HepG2 (cell line): ENCODE data around the gene PLXDC2. TPM values are rescaled to one million over a fixed set of nuclear protein-coding genes. Genes with fewer than 3 reads are reported as not detected.

Experiments used
- ATAC-seq: fragments of 200-7000 bp; cut with Tn5 transposase; 3 replicates; pipeline ENCODE4 v1.9.1; 2020; ENCODE audit warnings: mild to moderate bottlenecking, moderate library complexity
- BruUV-seq: library from RNA; stranded (reverse); fragments of 400-500 nt; replicated peaks from 2 replicates; lab custom pipeline; 2021; lab: Mats Ljungman, UMichigan
- CTCF ChIA-PET: fragments of 300-600 bp; formaldehyde crosslinking; extraction: SDS; loops from one replicate; lab custom pipeline; 2021; ENCODE audit warnings: low total read pairs, inconsistent platforms, low intra/inter-chr PET ratio; lab: Yijun Ruan, JAX
- POLR2A ChIA-PET: fragments of 350-600 bp; sonication (Branson Sonifier 250); formaldehyde crosslinking; loops from one replicate; lab custom pipeline; 2020; ENCODE audit warnings: antibody characterized with exemption, inconsistent platforms; lab: Yijun Ruan, JAX
- DNase-seq: peaks from one replicate; pipeline ENCODE4 v3.0.0-alpha.2; 2015; ENCODE audit warnings: low spot score
- FAIRE-seq: peaks from 3 replicates; lab custom pipeline; 2011; peaks lifted over from hg19 to GRCh38; lab: Jason Lieb, UNC
- H2AFZ ChIP-seq: one replicate; pipeline ENCODE4 v1.6.1; 2011; ENCODE audit warnings: low read length, inconsistent platforms
- H3K27ac ChIP-seq: fragments of 300-600 bp; 3 replicates; pipeline ENCODE4 v1.8.0; 2011; ENCODE audit warnings: mixed run types, mild to moderate bottlenecking, mixed read lengths, low read length, inconsistent platforms; ENCODE audit not compliant: insufficient read depth; ENCODE audit errors: extremely low read length
- H3K27me3 ChIP-seq, 2 experiments: fragments of 200-600 bp in 1 of 2; 2 replicates in 1 of 2; 3 replicates in 1 of 2; pipeline versions ENCODE4 v1.6.0 to v1.8.0; 2011; ENCODE audit warnings: low read length in 2 of 2, mild to moderate bottlenecking in 2 of 2, moderate library complexity in 2 of 2, inconsistent platforms in 1 of 2; ENCODE audit not compliant: insufficient read depth in 2 of 2, control insufficient read depth in 1 of 2
- H3K36me3 ChIP-seq, 2 experiments: fragments of 200-600 bp in 1 of 2; replicated peaks in 1 of 2; 2 replicates in 1 of 2; 3 replicates in 1 of 2; pipeline versions ENCODE4 v1.5.1 to v1.8.0; 2011; ENCODE audit warnings: low read length in 2 of 2, inconsistent platforms in 1 of 2; ENCODE audit not compliant: insufficient read depth in 2 of 2, control insufficient read depth in 1 of 2
- H3K4me1 ChIP-seq: 2 replicates; pipeline ENCODE4 v1.5.1; 2012; ENCODE audit warnings: low read length, inconsistent platforms; ENCODE audit not compliant: insufficient read depth
- H3K4me2 ChIP-seq: 2 replicates; pipeline ENCODE4 v1.6.0; 2011; ENCODE audit warnings: low read depth, low read length, inconsistent platforms
- H3K4me3 ChIP-seq, 3 experiments: fragments of 200-600 bp in 1 of 3; sonication (generic), shearing (Covaris generic) in 1 of 3; replicated peaks in 1 of 3; 2 replicates each; pipeline ENCODE4 v1.5.1; 2011 to 2016; ENCODE audit warnings: low read length in 3 of 3, inconsistent platforms in 2 of 3, low read depth in 2 of 3, mild to moderate bottlenecking in 2 of 3, control low read depth in 1 of 3, mixed read lengths in 1 of 3; ENCODE audit not compliant: insufficient read depth in 1 of 3
- H3K79me2 ChIP-seq: one replicate; pipeline ENCODE4 v1.6.1; 2011; ENCODE audit warnings: low read length, inconsistent platforms; ENCODE audit not compliant: insufficient read depth
- H3K9ac ChIP-seq: 2 replicates; pipeline ENCODE4 v1.6.0; 2011; ENCODE audit warnings: mild to moderate bottlenecking, low read depth, low read length, inconsistent platforms; ENCODE audit not compliant: insufficient read depth
- H3K9me3 ChIP-seq: 2 replicates; pipeline ENCODE4 v1.5.1; 2012; ENCODE audit warnings: mild to moderate bottlenecking, low read length
- H4K20me1 ChIP-seq: 2 replicates; pipeline ENCODE4 v1.6.0; 2011; ENCODE audit warnings: inconsistent platforms, mild to moderate bottlenecking, low read length, moderate library complexity; ENCODE audit not compliant: insufficient read depth
- AGO1 ChIP-seq: fragments of 200-400 bp; formaldehyde crosslinking; IDR thresholded peaks from 2 replicates; pipeline ENCODE4 v1.6.1; 2017; ENCODE audit warnings: mild to moderate bottlenecking, low read depth, low read length, moderate library complexity; ENCODE audit not compliant: poor library complexity, severe bottlenecking
- ARNT ChIP-seq: fragments of 450-650 bp; IDR thresholded peaks from 2 replicates; pipeline ENCODE4 v1.6.1; 2017
- ETV5 ChIP-seq: IDR thresholded peaks from 2 replicates; pipeline ENCODE4 v1.6.1; 2018; ENCODE audit warnings: missing biosample characterization, missing genetic modification reagents, inconsistent platforms, borderline replicate concordance
- HOXA3 ChIP-seq: sonication (generic); formaldehyde crosslinking; IDR thresholded peaks from 2 replicates; pipeline ENCODE4 v1.5.0; 2020; ENCODE audit warnings: missing genetic modification reagents
- HOXA7 ChIP-seq: sonication (generic); formaldehyde crosslinking; IDR thresholded peaks from 2 replicates; pipeline ENCODE4 v1.8.1; 2022; ENCODE audit warnings: mild to moderate bottlenecking, missing genetic modification reagents, moderate library complexity
- HOXA9 ChIP-seq: sonication (generic); formaldehyde crosslinking; IDR thresholded peaks from 2 replicates; pipeline ENCODE4 v1.8.1; 2022; ENCODE audit warnings: missing genetic modification reagents, mild to moderate bottlenecking, moderate library complexity, borderline replicate concordance
- KMT2A ChIP-seq: sonication (generic); formaldehyde crosslinking; IDR thresholded peaks from 2 replicates; pipeline ENCODE4 v1.4.0; 2020; ENCODE audit warnings: missing genetic modification reagents
- NCOA1 ChIP-seq: sonication (generic); formaldehyde crosslinking; IDR thresholded peaks from 2 replicates; pipeline ENCODE4 v1.9.0; 2021; ENCODE audit warnings: missing genetic modification reagents
- NFE2 ChIP-seq: sonication (generic); formaldehyde crosslinking; IDR thresholded peaks from 2 replicates; pipeline ENCODE4 v1.4.0; 2020; ENCODE audit warnings: missing genetic modification reagents
- PBX3 ChIP-seq: sonication (generic); formaldehyde crosslinking; IDR thresholded peaks from 2 replicates; pipeline ENCODE4 v1.8.1; 2023; ENCODE audit warnings: missing genetic modification reagents, inconsistent platforms, borderline replicate concordance
- RARG ChIP-seq: sonication (generic); formaldehyde crosslinking; IDR thresholded peaks from 2 replicates; pipeline ENCODE4 v1.4.0; 2020; ENCODE audit warnings: low read depth, mild to moderate bottlenecking, missing genetic modification reagents
- SMAD1 ChIP-seq: sonication (generic); formaldehyde crosslinking; IDR thresholded peaks from 2 replicates; pipeline ENCODE4 v1.4.0; 2020; ENCODE audit warnings: missing genetic modification reagents, low read depth, mild to moderate bottlenecking, borderline replicate concordance
- ZNF12 ChIP-seq: sonication (generic); formaldehyde crosslinking; IDR thresholded peaks from 2 replicates; pipeline ENCODE4 v1.5.0; 2020; ENCODE audit warnings: missing genetic modification reagents
- ZNF253 ChIP-seq: sonication (generic); formaldehyde crosslinking; IDR thresholded peaks from 2 replicates; pipeline ENCODE4 v1.8.0; 2022; ENCODE audit warnings: mild to moderate bottlenecking, missing genetic modification reagents, borderline replicate concordance
- ZNF546 ChIP-seq: sonication (generic); formaldehyde crosslinking; conservative IDR thresholded peaks from 2 replicates; pipeline ENCODE4 v1.8.1; 2023; ENCODE audit warnings: mild to moderate bottlenecking, missing genetic modification reagents
- ZNF629 ChIP-seq: sonication (generic); formaldehyde crosslinking; conservative IDR thresholded peaks from 2 replicates; pipeline ENCODE4 v1.5.0; 2020; ENCODE audit warnings: missing genetic modification reagents
- ZNF672 ChIP-seq: sonication (generic); formaldehyde crosslinking; IDR thresholded peaks from 2 replicates; pipeline ENCODE4 v1.8.1; 2022; ENCODE audit warnings: missing genetic modification reagents
- ZNF839 ChIP-seq: sonication (generic); formaldehyde crosslinking; IDR thresholded peaks from 2 replicates; pipeline ENCODE4 v1.4.0; 2020; ENCODE audit warnings: missing genetic modification reagents, mild to moderate bottlenecking, borderline replicate concordance
- ZSCAN20 ChIP-seq: sonication (generic); formaldehyde crosslinking; IDR thresholded peaks from 2 replicates; pipeline ENCODE4 v1.4.0; 2020; ENCODE audit warnings: missing genetic modification reagents, mild to moderate bottlenecking, borderline replicate concordance
- WGBS: methylation state at CpG from one replicate; pipeline ENCODE4 v1.1.6; 2017; ENCODE audit warnings: low lambda C conversion rate; 5-methylcytosine and 5-hydroxymethylcytosine counted together
- in situ Hi-C: cut with HindIII; loops from 2 replicates; pipeline ENCODE4 v1.10.0; 2017; ENCODE audit warnings: low pct_unique_long_range_greater_than_20kb; ENCODE audit not compliant: extremely low pct_ligation_motif_present
- intact Hi-C: fragments of 100-400 bp; cut with micrococcal nuclease; formaldehyde crosslinking; loops from one replicate; pipeline ENCODE4 v1.10.0; 2022; ENCODE audit not compliant: unreplicated experiment
- polyA plus RNA-seq, 8 experiments: library from polyadenylated mRNA; depleted of rRNA in 3 of 8; stranded (reverse) in 7 of 8; unstranded in 1 of 8; fragments of >200 nt; fragmentation: Illumina TruSeq in 4 of 8; extraction: Trizol in 4 of 8; gene quantifications; 2 replicates each; pipeline versions ENCODE4 v1.2.1 to v1.2.3, GENCODE V29; 2011 to 2016; ENCODE audit warnings: low read depth in 4 of 8, missing spikeins in 1 of 8, mixed read lengths in 1 of 8; ENCODE audit not compliant: insufficient read depth in 1 of 8
- total RNA-seq, 5 experiments: library from RNA; depleted of rRNA; stranded (reverse); fragments of >200 nt; fragmentation: Illumina TruSeq; extraction: Trizol; gene quantifications; 2 replicates each; pipeline ENCODE4 v1.2.3, GENCODE V29; 2016; ENCODE audit warnings: low read depth in 1 of 5

Gene PLXDC2
- total and polyA plus RNA-seq, 2 of the 13 experiments (the other 11 are each of a cell fraction or from before 2014, with no cell fraction given): 2.1 to 2.4 TPM

GRCh38 chr10:20118119-20118518, 301.9 kb downstream of the PLXDC2 start:
- H3K4me3 ChIP-seq: no peak overlapping the region
- no peaks in the 10 kb centered on the region for H3K79me2 ChIP-seq
- H3K4me2 ChIP-seq: no peak overlapping the region
- ATAC-seq (no peak), DNase-seq (no peak), FAIRE-seq (no peak)
- H3K27ac ChIP-seq: no peak overlapping the region
- no peaks in the 10 kb centered on the region for H4K20me1 ChIP-seq
- WGBS: 27% methylated on average over 2 of the region's 2 CpGs
- TF ChIP-seq HOXA7 (CRISPR knock-in tag): no peak
- no peak for TF ChIP-seq ZNF546 (CRISPR knock-in tag)
- TF ChIP-seq ZNF672 (CRISPR knock-in tag): no peak
- no peak for TF ChIP-seq HOXA3 (CRISPR knock-in tag)
- TF ChIP-seq NCOA1 (CRISPR knock-in tag): no peak
- TF ChIP-seq AGO1: no peak
- no peak for TF ChIP-seq HOXA9 (CRISPR knock-in tag)
- TF ChIP-seq PBX3 (CRISPR knock-in tag): no peak
- no peak for TF ChIP-seq RARG (CRISPR knock-in tag)
- TF ChIP-seq ARNT: no peak
- TF ChIP-seq NFE2 (CRISPR knock-in tag): no peak
- no peak for TF ChIP-seq ZNF253
- no peak for TF ChIP-seq ZNF629
- no peak for TF ChIP-seq KMT2A (CRISPR knock-in tag)
- no peak for TF ChIP-seq SMAD1 (CRISPR knock-in tag)
- no peak for TF ChIP-seq ZNF839
- TF ChIP-seq ZNF12 (CRISPR knock-in tag): no peak
- TF ChIP-seq ETV5 (CRISPR knock-in tag): no peak
- no peak for TF ChIP-seq ZSCAN20 (CRISPR knock-in tag)
- no peak overlapping the region for H2AFZ ChIP-seq
- ChIA-PET CTCF (no interaction called here), POLR2A (no interaction called here)
- intact Hi-C loops: no loop called here
- no peaks in the 10 kb centered on the region for H3K36me3 ChIP-seq
- no peak overlapping the region for H3K9ac ChIP-seq
- no peaks in the 10 kb centered on the region for H3K27me3 ChIP-seq
- BruUV-seq: no TSS peak
- H3K9me3 ChIP-seq: no peaks in the 10 kb centered on the region
- H3K4me1 ChIP-seq: peaks cover 10% of the 10 kb centered on the region; the same call in 1 of the 2 replicates
- in situ Hi-C loops: no loop called here
